HCT116 (cell line): ENCODE results near the gene CYBB.

Experiments used
- EZH2 ChIP-seq: fragments of 200-600 bp; sonication (generic); IDR thresholded peaks from 2 replicates; pipeline ENCODE4 v1.6.1; 2017; ENCODE audit warnings: antibody characterized with exemption, mixed run types
- TF ChIP-seq, protein P1 (sequence below), 3 experiments: fragments of 200-600 bp in 1 of 3; sonication (generic) in 1 of 3; IDR thresholded peaks in 2 of 3; conservative IDR thresholded peaks in 1 of 3; 2 replicates each; pipeline ENCODE4 v1.5.1; 2012 to 2017; ENCODE audit warnings: low read depth in 2 of 3, low read length in 2 of 3, antibody characterized with exemption in 1 of 3, borderline replicate concordance in 1 of 3, control low read depth in 1 of 3, mild to moderate bottlenecking in 1 of 3, mixed read lengths in 1 of 3, mixed run types in 1 of 3, moderate library complexity in 1 of 3; ENCODE audit not compliant: insufficient read depth in 1 of 3
- TF ChIP-seq, protein P2 (sequence below): IDR thresholded peaks from 2 replicates; pipeline ENCODE4 v1.6.1; 2012; ENCODE audit warnings: low read depth

DNA sequence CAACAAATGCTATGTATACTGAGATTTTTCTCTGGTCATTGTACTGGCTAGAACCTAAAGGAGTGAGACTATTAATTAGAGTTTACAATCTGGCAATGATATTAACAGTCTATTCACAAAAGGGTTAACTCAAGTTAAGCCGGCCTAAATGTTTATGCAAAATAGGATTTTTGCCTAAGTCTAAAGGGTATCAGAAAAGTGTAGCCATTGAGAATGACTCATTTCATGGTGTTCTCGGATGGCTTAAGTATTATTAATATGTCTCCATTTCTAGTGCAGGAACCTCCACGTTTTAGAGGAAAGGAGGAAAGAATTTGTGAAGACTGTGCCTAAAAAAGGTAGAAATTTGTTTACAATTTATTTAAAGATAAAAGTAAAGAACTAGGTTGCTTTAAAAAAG, 37.7 kb downstream of the CYBB start:
- TF ChIP-seq, protein P1, sequence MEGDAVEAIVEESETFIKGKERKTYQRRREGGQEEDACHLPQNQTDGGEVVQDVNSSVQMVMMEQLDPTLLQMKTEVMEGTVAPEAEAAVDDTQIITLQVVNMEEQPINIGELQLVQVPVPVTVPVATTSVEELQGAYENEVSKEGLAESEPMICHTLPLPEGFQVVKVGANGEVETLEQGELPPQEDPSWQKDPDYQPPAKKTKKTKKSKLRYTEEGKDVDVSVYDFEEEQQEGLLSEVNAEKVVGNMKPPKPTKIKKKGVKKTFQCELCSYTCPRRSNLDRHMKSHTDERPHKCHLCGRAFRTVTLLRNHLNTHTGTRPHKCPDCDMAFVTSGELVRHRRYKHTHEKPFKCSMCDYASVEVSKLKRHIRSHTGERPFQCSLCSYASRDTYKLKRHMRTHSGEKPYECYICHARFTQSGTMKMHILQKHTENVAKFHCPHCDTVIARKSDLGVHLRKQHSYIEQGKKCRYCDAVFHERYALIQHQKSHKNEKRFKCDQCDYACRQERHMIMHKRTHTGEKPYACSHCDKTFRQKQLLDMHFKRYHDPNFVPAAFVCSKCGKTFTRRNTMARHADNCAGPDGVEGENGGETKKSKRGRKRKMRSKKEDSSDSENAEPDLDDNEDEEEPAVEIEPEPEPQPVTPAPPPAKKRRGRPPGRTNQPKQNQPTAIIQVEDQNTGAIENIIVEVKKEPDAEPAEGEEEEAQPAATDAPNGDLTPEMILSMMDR (IDR thresholded peaks at IDR 0.05 in 2 of 3, conservative IDR thresholded peaks at IDR 0.05 in 1 of 3; ENCODE audit: borderline replicate concordance in 1 of 3, insufficient read depth in 1 of 3, low read depth in 2 of 3, low read length in 2 of 3) = no peak
- no peak for TF ChIP-seq EZH2
- TF ChIP-seq, protein P2, sequence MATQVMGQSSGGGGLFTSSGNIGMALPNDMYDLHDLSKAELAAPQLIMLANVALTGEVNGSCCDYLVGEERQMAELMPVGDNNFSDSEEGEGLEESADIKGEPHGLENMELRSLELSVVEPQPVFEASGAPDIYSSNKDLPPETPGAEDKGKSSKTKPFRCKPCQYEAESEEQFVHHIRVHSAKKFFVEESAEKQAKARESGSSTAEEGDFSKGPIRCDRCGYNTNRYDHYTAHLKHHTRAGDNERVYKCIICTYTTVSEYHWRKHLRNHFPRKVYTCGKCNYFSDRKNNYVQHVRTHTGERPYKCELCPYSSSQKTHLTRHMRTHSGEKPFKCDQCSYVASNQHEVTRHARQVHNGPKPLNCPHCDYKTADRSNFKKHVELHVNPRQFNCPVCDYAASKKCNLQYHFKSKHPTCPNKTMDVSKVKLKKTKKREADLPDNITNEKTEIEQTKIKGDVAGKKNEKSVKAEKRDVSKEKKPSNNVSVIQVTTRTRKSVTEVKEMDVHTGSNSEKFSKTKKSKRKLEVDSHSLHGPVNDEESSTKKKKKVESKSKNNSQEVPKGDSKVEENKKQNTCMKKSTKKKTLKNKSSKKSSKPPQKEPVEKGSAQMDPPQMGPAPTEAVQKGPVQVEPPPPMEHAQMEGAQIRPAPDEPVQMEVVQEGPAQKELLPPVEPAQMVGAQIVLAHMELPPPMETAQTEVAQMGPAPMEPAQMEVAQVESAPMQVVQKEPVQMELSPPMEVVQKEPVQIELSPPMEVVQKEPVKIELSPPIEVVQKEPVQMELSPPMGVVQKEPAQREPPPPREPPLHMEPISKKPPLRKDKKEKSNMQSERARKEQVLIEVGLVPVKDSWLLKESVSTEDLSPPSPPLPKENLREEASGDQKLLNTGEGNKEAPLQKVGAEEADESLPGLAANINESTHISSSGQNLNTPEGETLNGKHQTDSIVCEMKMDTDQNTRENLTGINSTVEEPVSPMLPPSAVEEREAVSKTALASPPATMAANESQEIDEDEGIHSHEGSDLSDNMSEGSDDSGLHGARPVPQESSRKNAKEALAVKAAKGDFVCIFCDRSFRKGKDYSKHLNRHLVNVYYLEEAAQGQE = no peak
